ENCODE data around the gene SYVN1.

Gene SYVN1

GRCh38 chr11:65172600-65172999, 38.3 kb upstream of the SYVN1 start:
- DNase-seq (ENCODE audit: low read depth, low spot score): no peak
- in situ Hi-C loops (cut with HindIII; ENCODE audit: low sequenced_read_pairs): no loop called here
- H3K4me3 ChIP-seq (ENCODE audit: low read depth, low read length): no peak overlapping the region
- TF ChIP-seq, protein P1, sequence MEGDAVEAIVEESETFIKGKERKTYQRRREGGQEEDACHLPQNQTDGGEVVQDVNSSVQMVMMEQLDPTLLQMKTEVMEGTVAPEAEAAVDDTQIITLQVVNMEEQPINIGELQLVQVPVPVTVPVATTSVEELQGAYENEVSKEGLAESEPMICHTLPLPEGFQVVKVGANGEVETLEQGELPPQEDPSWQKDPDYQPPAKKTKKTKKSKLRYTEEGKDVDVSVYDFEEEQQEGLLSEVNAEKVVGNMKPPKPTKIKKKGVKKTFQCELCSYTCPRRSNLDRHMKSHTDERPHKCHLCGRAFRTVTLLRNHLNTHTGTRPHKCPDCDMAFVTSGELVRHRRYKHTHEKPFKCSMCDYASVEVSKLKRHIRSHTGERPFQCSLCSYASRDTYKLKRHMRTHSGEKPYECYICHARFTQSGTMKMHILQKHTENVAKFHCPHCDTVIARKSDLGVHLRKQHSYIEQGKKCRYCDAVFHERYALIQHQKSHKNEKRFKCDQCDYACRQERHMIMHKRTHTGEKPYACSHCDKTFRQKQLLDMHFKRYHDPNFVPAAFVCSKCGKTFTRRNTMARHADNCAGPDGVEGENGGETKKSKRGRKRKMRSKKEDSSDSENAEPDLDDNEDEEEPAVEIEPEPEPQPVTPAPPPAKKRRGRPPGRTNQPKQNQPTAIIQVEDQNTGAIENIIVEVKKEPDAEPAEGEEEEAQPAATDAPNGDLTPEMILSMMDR (IDR thresholded peaks at IDR 0.05; ENCODE audit: low read depth, low read length): no peak

GRCh38 chr11:65170058-65170534, 35.8 kb upstream of the SYVN1 start, which contains the start of gene SPDYC:
Gene SPDYC (plus strand): TSS chr11:65170233. CDS start chr11:65171358, 1,125 bp downstream.
- DNase-seq (ENCODE audit: low read depth, low spot score): no peak
- H3K4me3 ChIP-seq (ENCODE audit: low read depth, low read length): no peak within 1 kb of the TSS
- in situ Hi-C loops (cut with HindIII; ENCODE audit: low sequenced_read_pairs): no loop called here
- TF ChIP-seq, protein P1 (IDR thresholded peaks at IDR 0.05; ENCODE audit: low read depth, low read length): no peak

GRCh38 chr11:65169164-65169641, 34.9 kb upstream of the SYVN1 start:
- in situ Hi-C loops (cut with HindIII; ENCODE audit: low sequenced_read_pairs): no loop called here
- no peak overlapping the region for H3K4me3 ChIP-seq (ENCODE audit: low read depth, low read length)
- TF ChIP-seq, protein P1 (IDR thresholded peaks at IDR 0.05; ENCODE audit: low read depth, low read length): no peak
- DNase-seq (ENCODE audit: low read depth, low spot score): peak; percentile 62

- TF ChIP-seq, protein P1 (IDR thresholded peaks at IDR 0.05; ENCODE audit: low read depth, low read length): no peak
- in situ Hi-C loops (cut with HindIII; ENCODE audit: low sequenced_read_pairs): no loop called here
Observed at GRCh38 chr11:65167656-65168055, 33.3 kb upstream of the SYVN1 start.

DNA sequence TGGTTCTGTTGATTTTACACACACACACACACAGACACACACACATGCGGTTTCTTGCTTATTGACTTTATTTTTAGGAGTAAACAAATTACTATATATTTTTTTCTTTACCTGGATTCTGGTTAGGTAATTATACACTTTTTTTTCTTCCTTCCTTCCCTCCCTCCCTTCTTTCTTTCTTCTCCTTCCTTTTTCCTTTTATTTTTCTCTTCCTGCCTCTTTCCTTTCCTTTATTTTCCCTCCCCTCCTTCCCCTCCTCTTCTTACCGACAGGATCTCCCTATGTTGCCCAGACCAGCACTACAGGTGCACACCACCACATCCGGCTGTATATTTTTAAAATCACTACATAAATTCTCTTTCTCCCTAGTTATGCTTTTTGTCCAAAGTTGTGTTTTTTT, 32.6 kb upstream of the SYVN1 start:
- TF ChIP-seq, protein P1 (IDR thresholded peaks at IDR 0.05; ENCODE audit: low read depth, low read length): no peak
- in situ Hi-C loops (cut with HindIII; ENCODE audit: low sequenced_read_pairs): no loop called here
- no peak for DNase-seq (ENCODE audit: low read depth, low spot score)

More at GRCh38 chr11:65167656-65168055, 33.3 kb upstream of the SYVN1 start:
- H3K4me3 ChIP-seq (ENCODE audit: low read depth, low read length): no peak overlapping the region
- no peak for DNase-seq (ENCODE audit: low read depth, low spot score)

DNA sequence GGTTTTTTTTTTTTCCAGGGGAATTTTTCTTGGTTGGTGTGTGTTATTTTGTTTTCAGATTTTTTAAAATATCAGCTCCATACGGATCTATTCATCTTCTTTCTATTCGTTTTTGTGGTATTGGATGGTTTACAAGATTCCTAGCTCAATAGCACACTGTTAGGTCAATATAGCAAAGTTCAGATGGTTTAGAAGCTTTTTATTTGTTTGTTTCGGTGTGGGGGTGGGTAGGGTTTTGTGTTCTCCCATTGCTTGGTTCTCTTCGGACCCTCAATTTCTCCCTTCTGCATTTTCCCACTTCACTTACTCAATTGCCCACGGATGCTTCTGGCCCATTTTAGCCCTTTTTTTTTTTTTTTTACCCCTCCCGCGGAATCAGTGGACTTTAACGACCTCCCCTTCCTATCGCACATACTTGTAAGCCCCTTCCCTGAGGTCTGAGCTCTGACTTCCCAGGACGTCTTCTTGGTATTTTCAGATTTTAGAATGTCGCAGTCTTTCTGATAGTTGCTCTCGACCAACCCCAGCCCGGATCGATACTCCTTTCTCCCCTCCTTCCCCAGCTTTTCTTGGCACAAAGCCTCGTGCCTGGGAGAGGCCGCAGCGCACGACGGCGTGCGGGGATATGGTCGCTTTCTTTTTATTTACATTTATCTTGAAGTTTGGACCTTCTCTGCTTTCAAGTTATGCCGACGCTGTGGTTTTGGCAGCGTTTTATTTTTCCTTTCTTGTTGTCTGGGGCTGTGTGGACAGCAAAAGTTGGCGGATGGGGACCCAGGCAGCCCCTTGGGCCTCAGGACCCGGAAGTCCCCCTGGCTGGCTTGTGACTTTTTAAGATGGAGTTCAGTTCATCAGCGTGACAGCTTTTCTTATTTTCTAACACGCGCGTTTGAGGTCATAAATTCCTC, 31.3 kb upstream of the SYVN1 start:
- no peak for DNase-seq (ENCODE audit: low read depth, low spot score)
- H3K4me3 ChIP-seq (ENCODE audit: low read depth, low read length): no peak overlapping the region
- TF ChIP-seq, protein P1 (IDR thresholded peaks at IDR 0.05; ENCODE audit: low read depth, low read length): no peak
- in situ Hi-C loops (cut with HindIII; ENCODE audit: low sequenced_read_pairs): no loop called here

More for the DNA sequence above, 32.6 kb upstream of the SYVN1 start:
- H3K4me3 ChIP-seq (ENCODE audit: low read depth, low read length): no peak overlapping the region

Data from astrocyte of the spinal cord (primary cell).